DOHH2 (cell line): ENCODE results near the gene SENP2.
A peak's percentile ranks its signal among the peaks of the same experiment; 100 is the strongest.

Experiments used
- H3F3A ChIP-seq: fragments of 200-600 bp; sonication (generic), shearing (Covaris generic); 2 replicates; pipeline ENCODE4 v1.6.0; 2016; ENCODE audit warnings: antibody characterized with exemption, mild to moderate bottlenecking; ENCODE audit not compliant: control insufficient read depth, insufficient read depth
- H3K27ac ChIP-seq: fragments of 200-600 bp; sonication (generic); 2 replicates; pipeline ENCODE4 v1.5.1; 2014; ENCODE audit warnings: low read depth, mild to moderate bottlenecking, low read length, moderate library complexity
- H3K27me3 ChIP-seq: fragments of 200-600 bp; sonication (generic); 2 replicates; pipeline ENCODE4 v1.6.1; 2014; ENCODE audit warnings: mild to moderate bottlenecking, low read length, mixed read lengths; ENCODE audit not compliant: control insufficient read depth
- H3K36me3 ChIP-seq: fragments of 200-600 bp; sonication (generic); 2 replicates; pipeline ENCODE4 v1.6.1; 2014; ENCODE audit warnings: mild to moderate bottlenecking, low read length, moderate library complexity, mixed read lengths; ENCODE audit not compliant: control insufficient read depth
- H3K4me1 ChIP-seq: fragments of 200-600 bp; sonication (generic); 2 replicates; pipeline ENCODE4 v1.6.1; 2014; ENCODE audit warnings: mild to moderate bottlenecking, low read length, mixed read lengths; ENCODE audit not compliant: control insufficient read depth
- H3K4me2 ChIP-seq: fragments of 200-600 bp; sonication (generic); 2 replicates; pipeline ENCODE4 v1.6.0; 2014; ENCODE audit warnings: mild to moderate bottlenecking, low read length, moderate library complexity
- H3K4me3 ChIP-seq: fragments of 200-600 bp; sonication (generic); 2 replicates; pipeline ENCODE4 v1.5.1; 2014; ENCODE audit warnings: mild to moderate bottlenecking, low read length, mixed read lengths
- H3K79me2 ChIP-seq: fragments of 200-600 bp; sonication (generic); 2 replicates; pipeline ENCODE4 v1.6.1; 2014; ENCODE audit warnings: mild to moderate bottlenecking, low read length, mixed read lengths; ENCODE audit not compliant: control insufficient read depth
- H3K9me2 ChIP-seq: fragments of 200-600 bp; sonication (generic); replicated peaks from 2 replicates; pipeline ENCODE4 v1.6.1; 2014; ENCODE audit warnings: mild to moderate bottlenecking, low read length, mixed read lengths; ENCODE audit not compliant: control insufficient read depth
- H3K9me3 ChIP-seq: fragments of 200-600 bp; sonication (generic); 2 replicates; pipeline ENCODE4 v1.6.1; 2014; ENCODE audit warnings: antibody characterized with exemption, low read length, mixed read lengths; ENCODE audit not compliant: control insufficient read depth, insufficient read depth
- H4K20me1 ChIP-seq: fragments of 200-600 bp; sonication (generic); 2 replicates; pipeline ENCODE4 v1.6.0; 2014; ENCODE audit warnings: low read depth, mild to moderate bottlenecking, antibody characterized with exemption, low read length, moderate library complexity; ENCODE audit not compliant: control insufficient read depth, insufficient read depth
- CTCF ChIP-seq: fragments of 200-600 bp; sonication (generic); IDR thresholded peaks from one replicate; pipeline ENCODE4 v1.5.1; 2014; ENCODE audit warnings: antibody characterized with exemption, mild to moderate bottlenecking, low read depth, low read length; ENCODE audit not compliant: poor library complexity, severe bottlenecking
- EZH2phosphoT487 ChIP-seq: fragments of 200-600 bp; sonication (generic); IDR thresholded peaks from 2 replicates; pipeline ENCODE4 v1.6.1; 2017; ENCODE audit warnings: borderline replicate concordance, mild to moderate bottlenecking, antibody characterized with exemption, low read length, moderate library complexity, mixed read lengths

Gene SENP2

DNA sequence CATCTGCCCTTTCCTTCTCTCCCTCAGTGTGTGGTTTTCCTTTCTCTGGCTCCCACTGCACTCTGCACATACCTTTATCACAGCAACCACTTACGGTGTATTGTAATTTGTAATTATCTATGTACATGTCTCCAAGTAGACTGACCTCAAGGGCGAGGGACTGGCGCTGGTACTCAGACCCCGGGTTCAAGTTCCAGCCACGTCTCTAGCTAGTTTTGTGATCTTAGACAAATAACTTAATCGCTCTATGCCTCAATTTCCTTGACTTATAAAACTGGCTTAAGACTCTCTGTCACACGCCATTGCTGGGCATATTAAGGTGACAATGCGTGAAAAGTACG lies 607 bp upstream of the SENP2 start:
- TF ChIP-seq EZH2phosphoT487 (no peak), CTCF (no peak)
- peaks cover 8% of the 10 kb centered on the region for H3K36me3 ChIP-seq
- H3K27ac ChIP-seq, result peak overlapping the region; percentile 37; the same call in 1 of the 2 replicates
- peaks cover 34% of the 10 kb centered on the region for H3K79me2 ChIP-seq
- no peaks in the 10 kb centered on the region for H3F3A ChIP-seq
- no peaks in the 10 kb centered on the region for H3K27me3 ChIP-seq
- H3K9me3 ChIP-seq, result no peaks in the 10 kb centered on the region
- peak overlapping the region; percentile 79 for H3K4me2 ChIP-seq
- peaks cover 41% of the 10 kb centered on the region for H3K4me1 ChIP-seq
- H3K9me2 ChIP-seq, result no peaks in the 10 kb centered on the region
- peak overlapping the region; percentile 99 for H3K4me3 ChIP-seq
- no peaks in the 10 kb centered on the region for H4K20me1 ChIP-seq

DNA sequence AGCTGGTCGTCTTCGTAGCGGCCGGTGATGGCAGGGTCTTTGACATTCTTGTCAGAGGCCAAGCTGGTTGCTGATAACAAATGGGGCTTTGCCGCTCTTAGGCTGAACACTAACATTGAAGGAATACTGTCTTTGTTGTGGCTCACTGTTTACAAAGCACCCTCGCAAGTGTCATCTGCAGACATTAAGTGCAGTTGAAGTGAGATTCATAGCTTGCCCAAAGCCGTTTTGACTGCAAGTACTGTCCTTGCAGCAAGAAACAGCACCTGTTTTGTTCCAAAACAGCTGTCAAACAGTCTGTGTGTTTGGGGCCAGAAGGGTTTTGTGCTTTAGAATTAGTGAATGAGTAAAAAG lies 568 bp downstream of the SENP2 start:
- H3K27ac ChIP-seq, result peak overlapping the region; percentile 55

GRCh38 chr3:185594073-185594472 lies 8.0 kb downstream of the SENP2 start:
- no peaks in the 10 kb centered on the region for H4K20me1 ChIP-seq
- no peaks in the 10 kb centered on the region for H3K9me3 ChIP-seq
- peaks cover 35% of the 10 kb centered on the region for H3K4me1 ChIP-seq
- no peaks in the 10 kb centered on the region for H3K9me2 ChIP-seq
- H3K79me2 ChIP-seq, result peaks cover 29% of the 10 kb centered on the region
- peaks cover 8% of the 10 kb centered on the region for H3F3A ChIP-seq
- TF ChIP-seq CTCF (no peak), EZH2phosphoT487 (no peak)
- 0 out of 2 replicates have a peak overlapping the region, but pooled peaks have one; percentile 15 for H3K4me3 ChIP-seq
- no peaks in the 10 kb centered on the region for H3K27me3 ChIP-seq
- peaks cover 29% of the 10 kb centered on the region for H3K36me3 ChIP-seq
- peak overlapping the region; percentile 43 for H3K27ac ChIP-seq
- peak overlapping the region; percentile 33 for H3K4me2 ChIP-seq

More for the DNA sequence above, 568 bp downstream of the SENP2 start:
- Histone ChIP-seq H3K36me3 (peaks cover 10% of the 10 kb centered on the region), H3K4me3 (peak overlapping the region; percentile 99), H3F3A (no peaks in the 10 kb centered on the region), H3K9me2 (no peaks in the 10 kb centered on the region), H3K4me1 (peaks cover 41% of the 10 kb centered on the region), H3K79me2 (peaks cover 34% of the 10 kb centered on the region), H3K9me3 (no peaks in the 10 kb centered on the region), H4K20me1 (no peaks in the 10 kb centered on the region), H3K27me3 (no peaks in the 10 kb centered on the region), H3K4me2 (peak overlapping the region; percentile 79)
- no peak for TF ChIP-seq EZH2phosphoT487
- TF ChIP-seq CTCF, result no peak
